A549 (cell line): Measurements from ENCODE around the gene PKDREJ. TPM values are rescaled to one million over a fixed set of nuclear protein-coding genes. Genes with fewer than 3 reads are reported as not detected.

ENCODE experiments used
- ATAC-seq, 2 experiments: fragments of 200-7000 bp in 1 of 2; fragments of >200 bp in 1 of 2; cut with Nextera tagmentation in 1 of 2; cut with Tn5 transposase in 1 of 2; 3 replicates each; pipeline versions ENCODE4 v1.8.0 to v1.9.1; 2018 to 2020; ENCODE audit warnings: mild to moderate bottlenecking in 1 of 2, moderate library complexity in 1 of 2
- CTCF ChIA-PET: fragments of 300-600 bp; sonication (Branson Sonifier 250); formaldehyde crosslinking; extraction: SDS; loops from one replicate; lab custom pipeline; 2021; ENCODE audit warnings: antibody characterized with exemption, inconsistent platforms; lab: Yijun Ruan, JAX
- POLR2A ChIA-PET: fragments of 350-600 bp; formaldehyde crosslinking; extraction: SDS; loops from one replicate; lab custom pipeline; 2021; ENCODE audit warnings: antibody characterized with exemption, inconsistent platforms; lab: Yijun Ruan, JAX
- DNase-seq, 2 experiments: peaks; one replicate each; pipeline versions ENCODE4 v3.0.0 to v3.0.0-alpha.2; 2011 to 2016; ENCODE audit warnings: low read depth in 1 of 2, low spot score in 1 of 2
- FAIRE-seq: peaks from 2 replicates; lab custom pipeline; 2011; peaks lifted over from hg19 to GRCh38; lab: Jason Lieb, UNC
- H3K27ac ChIP-seq, 2 experiments: fragments of >200 bp; sonication (Bioruptor Twin); formaldehyde crosslinking; 3 replicates each; pipeline ENCODE4 v1.5.1; 2016 to 2017
- H3K4me1 ChIP-seq: fragments of >200 bp; sonication (Bioruptor Twin); formaldehyde crosslinking; 3 replicates; pipeline ENCODE4 v1.6.1; 2016
- H3K4me2 ChIP-seq: fragments of >200 bp; sonication (Bioruptor Twin); formaldehyde crosslinking; 3 replicates; pipeline ENCODE4 v1.6.1; 2016
- H3K4me3 ChIP-seq: fragments of >200 bp; sonication (Bioruptor Twin); formaldehyde crosslinking; 3 replicates; pipeline ENCODE4 v1.5.1; 2016
- H3K9me3 ChIP-seq: fragments of >200 bp; sonication (Bioruptor Twin); formaldehyde crosslinking; 3 replicates; pipeline ENCODE4 v1.6.1; 2016
- ATOH8 ChIP-seq: fragments of 250-450 bp; sonication (Bioruptor Pico); IDR thresholded peaks from 2 replicates; pipeline ENCODE4 v1.5.0; 2020; ENCODE audit warnings: low read depth, mild to moderate bottlenecking, moderate library complexity
- E2F6 ChIP-seq: IDR thresholded peaks from 2 replicates; pipeline ENCODE4 v1.6.1; 2012; ENCODE audit warnings: low read depth, borderline replicate concordance
- ESRRA ChIP-seq: fragments of 150-350 bp; IDR thresholded peaks from 2 replicates; pipeline ENCODE4 v1.6.1; 2014; ENCODE audit warnings: mild to moderate bottlenecking, low read length, borderline replicate concordance
- FOSB ChIP-seq: fragments of 250-450 bp; sonication (Bioruptor Pico); IDR thresholded peaks from 2 replicates; pipeline ENCODE4 v1.5.0; 2020; ENCODE audit warnings: mild to moderate bottlenecking, moderate library complexity
- FOXS1 ChIP-seq: fragments of 250-450 bp; sonication (Bioruptor Pico); IDR thresholded peaks from 2 replicates; pipeline ENCODE4 v1.5.0; 2020; ENCODE audit warnings: mild to moderate bottlenecking, moderate library complexity
- HDAC2 ChIP-seq: fragments of 200-600 bp; sonication (generic); IDR thresholded peaks from 2 replicates; pipeline ENCODE4 v1.6.1; 2016
- HOXB13 ChIP-seq: fragments of 250-450 bp; sonication (Bioruptor Pico); IDR thresholded peaks from 2 replicates; pipeline ENCODE4 v1.5.0; 2020; ENCODE audit warnings: low read depth, mild to moderate bottlenecking, moderate library complexity
- HOXB5 ChIP-seq: fragments of 250-450 bp; sonication (Bioruptor Pico); IDR thresholded peaks from 2 replicates; pipeline ENCODE4 v1.5.0; 2020; ENCODE audit warnings: mild to moderate bottlenecking, moderate library complexity
- KDM1A ChIP-seq: fragments of 200-600 bp; sonication (generic); IDR thresholded peaks from 2 replicates; pipeline ENCODE4 v1.6.1; 2016; ENCODE audit warnings: low read depth, mild to moderate bottlenecking
- MAFK ChIP-seq: fragments of 450-650 bp; IDR thresholded peaks from 2 replicates; pipeline ENCODE4 v1.6.1; 2014; ENCODE audit not compliant: partially characterized antibody
- NFE2L2 ChIP-seq: fragments of 150-350 bp; conservative IDR thresholded peaks from 2 replicates; pipeline ENCODE4 v1.6.1; 2014; ENCODE audit warnings: low read length
- POLR2A ChIP-seq: IDR thresholded peaks from 2 replicates; pipeline ENCODE4 v1.6.1; 2012; ENCODE audit warnings: mild to moderate bottlenecking, low read length
- RNF2 ChIP-seq: fragments of 200-600 bp; sonication (generic); IDR thresholded peaks from 2 replicates; pipeline ENCODE4 v1.6.1; 2016; ENCODE audit warnings: low read depth, mild to moderate bottlenecking, antibody characterized with exemption, moderate library complexity, borderline replicate concordance
- TP53 ChIP-seq: fragments of 250-450 bp; sonication (Bioruptor Pico); IDR thresholded peaks from 2 replicates; pipeline ENCODE4 v1.5.0; 2021; ENCODE audit warnings: mild to moderate bottlenecking, moderate library complexity
- ZNF302 ChIP-seq: fragments of 250-450 bp; sonication (Bioruptor Pico); IDR thresholded peaks from 2 replicates; pipeline ENCODE4 v1.9.0; 2021; ENCODE audit warnings: inconsistent platforms, mild to moderate bottlenecking, moderate library complexity
- WGBS: methylation state at CpG from one replicate; pipeline ENCODE4 v1.1.6; 2017; ENCODE audit errors: missing lambda C conversion rate; 5-methylcytosine and 5-hydroxymethylcytosine counted together
- polyA plus RNA-seq, 4 experiments: library from polyadenylated mRNA; depleted of rRNA in 3 of 4; stranded (reverse); fragments of >200 nt; fragmentation: RNase III in 1 of 4; extraction: RNeasy Plus Mini Kit Qiagen cat#74134 plus additional on column Dnase treatment in 1 of 4; gene quantifications; 2 replicates in 3 of 4; 3 replicates in 1 of 4; pipeline ENCODE4 v1.2.3, GENCODE V29; 2011 to 2017
- TF ChIP-seq, protein P1 (sequence below): IDR thresholded peaks from 2 replicates; pipeline ENCODE4 v1.6.1; 2012

Gene PKDREJ
- polyA plus RNA-seq, 2 of the 4 experiments (the other 2 are of a cell fraction): not detected

- POLR2A ChIA-PET: no interaction called here
- FAIRE-seq: no peak
- WGBS: 71% methylated on average over 10 of the region's 10 CpGs
These were observed 43.5 kb downstream of the PKDREJ start for GRCh38 chr22:46219636-46220035.

DNA sequence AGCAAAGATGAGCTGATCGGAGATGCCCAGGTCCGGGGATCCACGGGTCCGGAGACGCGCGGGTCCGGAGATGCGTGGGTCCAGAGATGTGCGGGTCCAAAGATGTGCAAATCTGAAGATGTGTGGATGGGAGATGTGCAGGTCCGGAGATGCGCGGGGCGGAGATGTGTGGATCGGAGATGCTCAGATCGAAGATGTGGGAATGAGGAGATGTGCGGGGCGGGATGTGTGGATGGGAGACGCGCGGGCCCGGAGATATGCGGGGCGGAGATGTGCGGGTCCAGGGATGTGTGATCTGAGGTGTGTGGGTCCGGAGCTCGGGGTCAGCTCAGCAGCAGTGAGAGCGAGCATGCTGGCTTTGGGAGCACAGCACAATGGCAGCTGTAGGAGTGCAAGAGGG, 48.5 kb downstream of the PKDREJ start:
- H3K9me3 ChIP-seq: peaks cover 11% of the 10 kb centered on the region; the same call in 2 of the 3 replicates
- no peak overlapping the region for H3K4me2 ChIP-seq
- CTCF ChIA-PET: no interaction called here
- ATAC-seq: no peak
- POLR2A ChIA-PET: no interaction called here
- H3K4me1 ChIP-seq: no peaks in the 10 kb centered on the region
- H3K4me3 ChIP-seq: no peak overlapping the region
- H3K27ac ChIP-seq: no peak overlapping the region
- 97% methylated on average over 28 of the region's 28 CpGs for WGBS
- TF ChIP-seq E2F6 (no peak), ESRRA (no peak), KDM1A (no peak)
- TF ChIP-seq, all 56 proteins: peak for 0
- FAIRE-seq (no peak), DNase-seq (no peak)

More at GRCh38 chr22:46219636-46220035, 43.5 kb downstream of the PKDREJ start:
- Histone ChIP-seq H3K4me2 (no peak overlapping the region), H3K4me3 (no peak overlapping the region), H3K27ac (no peak overlapping the region), H3K9me3 (no peaks in the 10 kb centered on the region), H3K4me1 (no peaks in the 10 kb centered on the region)
- DNase-seq (no peak), ATAC-seq (no peak)
- CTCF ChIA-PET: no interaction called here
- TF ChIP-seq RNF2 (no peak), FOSB (CRISPR knock-in tag) (no peak), NFE2L2 (no peak), HOXB13 (CRISPR knock-in tag) (no peak), HOXB5 (CRISPR knock-in tag) (no peak)
- TF ChIP-seq, protein P1, sequence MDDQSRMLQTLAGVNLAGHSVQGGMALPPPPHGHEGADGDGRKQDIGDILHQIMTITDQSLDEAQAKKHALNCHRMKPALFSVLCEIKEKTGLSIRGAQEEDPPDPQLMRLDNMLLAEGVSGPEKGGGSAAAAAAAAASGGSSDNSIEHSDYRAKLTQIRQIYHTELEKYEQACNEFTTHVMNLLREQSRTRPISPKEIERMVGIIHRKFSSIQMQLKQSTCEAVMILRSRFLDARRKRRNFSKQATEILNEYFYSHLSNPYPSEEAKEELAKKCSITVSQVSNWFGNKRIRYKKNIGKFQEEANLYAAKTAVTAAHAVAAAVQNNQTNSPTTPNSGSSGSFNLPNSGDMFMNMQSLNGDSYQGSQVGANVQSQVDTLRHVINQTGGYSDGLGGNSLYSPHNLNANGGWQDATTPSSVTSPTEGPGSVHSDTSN: no peak

DNA sequence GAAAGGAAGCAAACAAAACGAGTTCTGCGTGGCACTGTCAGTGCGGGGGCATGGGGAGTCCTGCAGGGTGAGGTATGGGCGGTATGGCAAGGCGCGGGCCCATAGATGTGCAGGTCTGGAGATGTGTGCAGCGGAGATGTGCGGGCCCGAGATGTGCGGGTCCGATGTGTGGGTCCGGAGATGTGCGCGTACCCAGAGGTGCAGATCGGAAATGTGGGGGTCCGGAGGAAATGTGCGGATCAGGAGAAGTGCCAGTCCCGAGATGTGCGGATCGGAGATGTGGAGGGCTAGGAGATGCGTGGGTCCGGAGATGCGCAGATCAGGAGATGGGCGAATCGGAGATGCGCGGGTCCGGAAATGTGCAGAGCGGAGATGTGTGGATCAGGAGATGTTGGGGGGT, 49.0 kb downstream of the PKDREJ start:
- CTCF ChIA-PET: no interaction called here

GRCh38 chr22:46213052-46213451, 50.1 kb downstream of the PKDREJ start:
- Histone ChIP-seq H3K4me2 (no peak overlapping the region), H3K27ac (no peak overlapping the region), H3K4me1 (no peaks in the 10 kb centered on the region), H3K4me3 (no peak overlapping the region), H3K9me3 (peaks cover 21% of the 10 kb centered on the region)
- FAIRE-seq: no peak
- ChIA-PET POLR2A (no interaction called here), CTCF (no interaction called here)
- no peak for ATAC-seq
- no peak for TF ChIP-seq TP53 (CRISPR knock-in tag)
- TF ChIP-seq ATOH8 (CRISPR knock-in tag): no peak
- DNase-seq: no peak
- WGBS: 80% methylated on average over 3 of the region's 4 CpGs

More for the DNA sequence above, 49.0 kb downstream of the PKDREJ start:
- H3K9me3 ChIP-seq: peaks cover 15% of the 10 kb centered on the region
- H3K4me3 ChIP-seq: no peak overlapping the region
- 92% methylated on average over 29 of the region's 29 CpGs for whole genome bisulfite sequencing
- no peaks in the 10 kb centered on the region for H3K4me1 ChIP-seq
- ATAC-seq (no peak), DNase-seq (no peak), FAIRE-seq (no peak)
- no peak overlapping the region for H3K27ac ChIP-seq
- POLR2A ChIA-PET: no interaction called here
- TF ChIP-seq NFE2L2 (no peak), ATOH8 (CRISPR knock-in tag) (no peak), ZNF302 (CRISPR knock-in tag) (no peak), MAFK (no peak), FOXS1 (CRISPR knock-in tag) (no peak), HDAC2 (no peak), POLR2A (no peak)
- no peak overlapping the region for H3K4me2 ChIP-seq
